NCI-H774 (cell line): ENCODE data around the gene PDF.
"Not testable (repeated sequence)": the region's sequence is repeated elsewhere in the genome, so short reads cannot be mapped to it uniquely, and the experiment has no call there.

Experiments
- DNase-seq: peaks from one replicate; lab custom pipeline; 2025; lab: John Stamatoyannopoulos, UW

The PDF gene

DNA sequence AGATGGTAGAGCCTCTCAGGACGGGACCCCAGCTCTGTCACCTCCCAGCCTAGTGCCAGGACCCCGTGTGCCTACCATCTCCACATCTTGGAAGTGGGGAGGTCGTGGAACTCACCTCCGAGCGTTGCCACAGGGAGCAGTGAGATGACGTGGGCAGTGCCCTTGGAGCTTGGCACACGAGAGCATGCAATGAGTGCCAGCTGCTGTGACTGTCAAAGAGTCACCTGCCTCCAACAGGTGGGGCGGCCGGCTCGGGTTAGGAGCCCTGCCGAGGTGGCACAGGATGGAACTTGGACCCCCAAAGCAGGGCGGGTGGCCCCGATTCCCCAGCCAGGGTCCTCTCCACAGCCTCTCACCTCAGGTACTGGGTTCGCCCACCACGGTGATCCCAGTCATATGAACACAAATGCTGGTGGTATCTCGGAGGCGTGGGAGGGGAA, 13.8 kb downstream of the PDF start:
- DNase-seq = no peak

DNA sequence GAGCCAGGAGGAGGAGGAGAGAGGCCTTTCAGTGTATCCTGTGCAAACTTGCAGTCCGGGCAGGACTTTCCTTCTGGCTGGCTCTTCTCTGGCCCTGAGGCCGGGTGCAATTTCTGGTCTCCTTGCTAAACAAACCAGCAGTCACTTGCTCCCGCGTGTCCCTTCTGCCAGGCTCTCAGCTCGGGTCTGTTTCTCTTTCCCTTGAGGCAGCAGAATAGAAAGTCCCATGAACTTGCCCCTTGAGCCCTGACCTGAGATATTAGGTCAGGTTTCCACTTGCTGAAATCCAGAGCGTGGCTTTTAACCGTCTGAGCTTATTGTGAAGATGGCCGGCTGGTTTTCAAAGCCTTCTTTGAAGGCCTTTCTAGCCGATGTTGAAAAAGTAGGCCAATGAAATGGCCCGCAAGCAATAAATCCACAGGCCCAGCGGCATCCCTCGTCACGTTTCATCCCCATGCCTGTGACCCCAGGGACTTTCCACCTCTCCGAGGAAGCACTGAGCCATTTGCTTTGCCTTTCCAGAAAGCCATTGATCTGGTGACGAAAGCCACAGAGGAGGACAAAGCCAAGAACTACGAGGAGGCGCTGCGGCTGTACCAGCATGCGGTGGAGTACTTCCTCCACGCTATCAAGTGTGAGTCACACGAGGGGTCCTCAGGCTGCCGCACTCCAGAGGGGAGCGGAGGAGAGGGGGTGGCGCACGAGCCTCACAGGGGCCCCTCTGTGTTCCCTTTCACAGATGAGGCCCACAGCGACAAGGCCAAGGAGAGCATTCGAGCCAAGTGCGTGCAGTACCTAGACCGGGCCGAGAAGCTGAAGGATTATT, 14.7 kb downstream of the PDF start:
- no peak for DNase-seq

DNA sequence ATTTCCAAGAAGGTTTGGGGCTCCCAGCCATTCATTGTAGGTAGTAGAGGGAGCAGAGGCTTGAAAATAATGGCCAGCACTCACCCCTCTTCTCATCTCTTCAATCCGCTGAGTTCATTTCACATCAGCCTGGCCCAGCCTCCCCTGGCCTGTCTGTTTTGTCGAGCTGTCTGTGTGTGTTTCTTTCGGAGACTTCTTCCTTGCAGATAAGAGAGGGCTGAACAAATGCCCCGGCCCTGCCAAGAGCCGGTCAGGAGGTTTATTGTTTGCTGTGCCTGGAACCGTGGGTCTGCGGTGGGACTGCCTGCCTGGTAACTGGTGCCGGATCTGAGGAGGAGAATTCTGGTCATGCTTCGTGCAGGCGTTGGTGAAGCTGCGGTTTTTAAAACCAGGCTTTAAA, 15.9 kb downstream of the PDF start:
- DNase-seq = no peak

DNA sequence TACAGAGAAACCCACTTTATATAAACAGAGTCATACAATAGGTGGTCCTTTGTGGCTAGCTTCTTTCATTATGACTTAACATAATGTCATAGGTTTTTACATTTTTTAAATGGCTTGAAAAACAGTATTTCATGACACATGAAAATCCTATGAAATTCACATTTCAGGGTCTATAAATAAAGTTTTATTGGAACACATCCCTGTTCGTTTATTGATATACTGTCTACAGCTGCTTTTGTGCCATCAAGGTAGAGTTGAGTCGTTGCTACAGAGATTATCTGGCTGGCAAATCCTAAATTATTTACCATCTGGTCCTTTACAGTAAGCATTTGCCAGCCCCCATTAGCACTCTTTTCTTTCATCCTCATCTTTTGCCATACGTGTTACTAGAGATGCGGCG, 16.9 kb downstream of the PDF start:
- no peak for DNase-seq

DNA sequence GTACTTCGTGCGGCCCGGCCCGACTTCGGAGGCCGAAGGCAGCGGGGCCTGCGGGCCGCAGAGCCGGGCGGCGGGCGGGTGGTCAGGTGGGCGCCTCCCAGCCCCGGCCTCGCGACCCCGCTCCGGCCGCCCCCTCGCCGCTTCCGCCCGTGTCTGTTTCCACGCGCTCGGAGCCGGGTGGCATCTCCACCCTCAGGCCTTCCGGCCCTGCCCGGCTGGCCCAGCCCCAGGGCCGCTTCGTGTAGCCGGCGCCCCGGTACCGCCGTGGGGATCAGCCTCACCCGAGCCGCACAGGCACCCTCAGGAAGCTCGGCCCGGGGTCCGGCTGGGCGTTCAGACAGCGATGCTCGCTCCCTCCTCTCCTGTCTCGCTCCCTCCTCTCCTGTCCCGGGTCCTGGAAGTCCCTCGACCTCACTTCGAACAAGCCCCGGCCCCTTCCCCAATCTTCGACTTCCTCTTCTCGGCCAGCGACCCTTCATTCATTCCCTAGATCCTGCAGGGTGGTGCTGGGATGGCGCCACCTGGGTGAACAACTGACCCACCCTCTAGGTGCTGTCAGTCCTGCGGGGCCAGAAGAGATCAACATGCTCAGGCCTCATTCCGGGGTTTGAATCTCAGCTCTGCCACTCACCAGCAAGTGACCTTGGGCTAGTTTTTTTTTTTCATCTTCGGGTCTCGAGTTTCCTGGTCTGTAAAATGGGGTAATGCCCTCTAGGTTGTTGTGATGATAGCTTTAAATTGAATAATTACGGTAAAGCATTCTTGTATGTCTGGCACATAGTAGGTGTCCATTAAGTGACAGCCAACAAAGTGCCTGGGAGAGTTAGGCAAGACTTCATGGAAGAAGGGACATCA, 18.6 kb downstream of the PDF start:
- no peak for DNase-seq

DNA sequence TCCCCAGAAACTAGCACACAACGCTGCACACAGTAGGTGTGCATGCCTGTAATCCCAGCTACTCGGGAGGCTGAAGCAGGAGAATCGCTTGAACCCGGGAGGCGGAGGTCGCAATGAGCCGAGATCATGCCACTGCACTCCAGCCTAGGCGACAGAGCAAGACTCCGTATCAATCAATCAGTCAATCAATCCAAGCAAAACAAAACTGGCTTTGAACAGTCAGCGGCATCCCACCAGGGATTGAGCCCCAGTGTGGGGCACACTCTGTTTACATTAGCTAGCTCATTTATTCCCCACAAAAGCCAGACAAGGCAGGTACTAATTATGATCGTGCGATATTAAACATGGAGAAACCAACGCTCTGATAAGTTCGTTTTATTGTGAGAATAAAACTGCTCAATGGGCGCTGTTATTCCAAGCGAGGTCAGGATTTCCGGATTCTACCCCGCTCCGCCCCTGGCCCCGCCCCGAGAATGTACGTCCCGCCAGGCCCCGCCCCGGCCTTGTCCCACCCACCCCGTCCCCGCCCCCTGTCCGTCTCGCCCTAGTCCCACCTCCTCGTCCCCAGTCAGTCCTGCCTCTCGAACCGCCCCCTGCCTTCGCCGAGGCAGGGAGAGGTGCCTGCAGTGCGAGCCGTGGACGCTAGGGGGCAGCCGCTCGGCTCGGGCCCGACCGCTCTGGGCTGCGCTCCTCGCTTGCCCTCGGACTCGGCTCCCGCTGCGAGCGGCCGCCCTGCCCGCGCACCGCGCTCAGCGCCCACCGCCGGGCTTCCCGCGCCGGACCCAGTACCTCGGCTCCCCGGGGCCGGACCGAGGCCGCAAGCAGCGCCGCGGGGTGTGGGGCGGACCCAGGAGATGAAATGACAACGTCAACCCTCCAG, 19.5 kb downstream of the PDF start, which contains the start of gene VPS4A:
Gene VPS4A (plus strand): TSS at position 698 of the 880 bp plus-strand sequence. CDS start 162 bp downstream, at position 860.
- DNase-seq = peak; percentile 76

DNA sequence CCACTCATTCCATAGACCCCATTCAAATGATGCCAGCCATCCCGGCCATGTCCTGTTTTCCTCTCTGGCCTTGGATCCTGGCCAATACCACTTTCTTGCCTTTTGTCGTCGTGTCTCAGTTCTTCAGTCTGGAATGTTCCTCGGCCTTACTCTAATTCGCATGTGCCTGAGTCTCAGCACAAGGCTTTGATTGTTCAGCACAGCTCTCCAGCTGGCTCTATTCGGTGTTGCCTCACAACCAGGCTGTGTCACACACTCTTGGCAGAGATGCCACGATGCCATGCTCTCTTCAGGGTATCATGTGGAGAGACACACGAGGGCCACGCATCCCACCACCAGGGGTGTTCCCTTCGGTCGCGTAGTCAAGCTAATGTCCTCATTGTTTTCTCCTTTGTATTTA, 21.1 kb downstream of the PDF start:
- DNase-seq = no peak

DNA sequence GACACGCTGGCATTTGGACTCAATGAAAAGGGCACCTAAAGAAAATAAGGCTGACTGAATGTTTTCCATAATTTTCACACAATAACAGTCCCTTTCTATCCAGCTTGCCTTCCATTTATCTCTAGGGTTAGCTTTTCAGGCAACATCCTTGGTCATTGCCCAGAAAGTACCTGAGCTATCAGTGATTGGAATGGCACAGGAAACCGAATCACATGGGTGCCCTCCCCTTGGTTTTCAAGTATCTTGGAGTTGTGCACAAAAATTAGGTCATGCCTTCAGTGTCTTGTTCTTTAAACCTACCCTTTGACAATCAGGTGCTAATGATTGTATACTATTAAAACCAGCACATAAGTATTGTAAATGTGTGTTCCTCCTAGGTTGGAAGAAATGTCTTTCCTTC, 22.5 kb downstream of the PDF start:
- DNase-seq = no peak

DNA sequence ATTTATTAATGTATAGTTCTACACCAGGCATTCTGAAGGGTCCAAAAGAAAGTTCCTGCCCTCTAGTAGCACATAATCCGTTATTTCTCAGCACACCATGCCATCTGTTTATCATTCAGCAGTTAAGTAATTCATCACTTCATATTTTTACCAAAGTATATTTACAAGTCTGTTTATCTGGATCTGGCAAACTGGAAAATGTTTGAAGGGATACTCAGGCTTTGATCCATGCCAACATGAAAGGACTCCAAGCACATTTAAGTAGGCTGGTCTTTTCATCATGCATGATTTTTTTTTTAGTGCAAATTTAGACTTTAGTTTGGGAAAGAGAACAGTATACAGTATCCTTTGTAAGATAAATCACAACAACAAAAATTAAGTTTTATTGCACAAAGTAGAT, 23.3 kb downstream of the PDF start:
- no peak for DNase-seq

DNA sequence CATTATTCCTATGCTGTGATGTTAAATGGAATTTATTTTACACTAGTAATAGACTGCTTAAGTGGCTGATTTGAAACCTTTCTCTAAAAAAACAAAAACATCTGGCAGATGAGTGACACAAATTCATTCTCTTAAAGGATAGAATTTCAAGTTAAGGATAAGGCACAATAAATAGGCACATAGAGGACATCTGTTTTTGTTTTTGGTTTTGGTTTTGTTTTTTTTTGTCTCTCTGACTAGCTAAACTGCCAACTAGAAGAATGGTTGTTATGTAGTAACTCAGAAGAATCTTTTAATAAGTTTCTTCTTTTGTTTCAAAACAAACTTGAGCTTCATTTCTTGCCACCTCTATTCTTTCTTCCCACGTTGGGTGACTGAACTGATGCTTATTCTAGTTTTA, 24.4 kb downstream of the PDF start:
- no peak for DNase-seq

DNA sequence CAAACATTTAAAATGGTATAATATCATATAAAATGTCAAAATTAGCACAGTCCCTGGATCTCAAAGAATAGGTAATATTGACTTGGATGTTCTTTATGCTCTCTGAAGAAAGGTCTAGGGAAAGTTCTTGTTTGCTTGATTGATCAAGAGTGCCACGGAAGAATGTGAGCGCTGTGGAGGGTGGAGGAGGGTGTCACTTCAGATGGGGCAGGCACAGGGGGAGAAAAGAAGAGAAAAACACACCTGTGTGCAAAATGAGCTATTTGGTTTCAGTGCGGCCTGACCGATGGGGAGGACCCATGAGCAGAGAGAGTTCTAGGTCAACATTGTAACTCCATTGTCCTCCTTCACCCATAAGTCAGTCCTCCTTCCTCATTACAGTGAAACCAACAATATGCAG, 28.1 kb downstream of the PDF start:
- DNase-seq = no peak

DNA sequence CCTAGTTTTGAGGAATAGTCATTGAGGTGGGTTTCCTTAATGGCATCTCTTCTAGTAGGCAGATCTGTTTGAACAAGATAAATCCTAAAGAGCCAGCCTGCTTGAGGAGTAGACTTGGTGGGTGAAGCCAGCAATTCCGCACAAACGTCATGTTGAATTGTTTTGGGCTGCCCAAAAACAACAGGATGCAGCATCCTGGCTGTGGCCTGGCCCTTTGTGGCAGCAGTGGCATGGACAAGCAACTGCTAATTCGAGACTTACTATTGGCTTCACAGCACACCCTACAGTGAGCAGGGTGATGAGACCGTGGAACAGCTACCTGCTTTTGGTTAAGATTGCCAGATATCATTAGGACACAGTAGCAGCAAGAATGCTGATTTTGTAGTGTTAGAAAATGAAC, 28.5 kb downstream of the PDF start:
- DNase-seq = no peak

DNA sequence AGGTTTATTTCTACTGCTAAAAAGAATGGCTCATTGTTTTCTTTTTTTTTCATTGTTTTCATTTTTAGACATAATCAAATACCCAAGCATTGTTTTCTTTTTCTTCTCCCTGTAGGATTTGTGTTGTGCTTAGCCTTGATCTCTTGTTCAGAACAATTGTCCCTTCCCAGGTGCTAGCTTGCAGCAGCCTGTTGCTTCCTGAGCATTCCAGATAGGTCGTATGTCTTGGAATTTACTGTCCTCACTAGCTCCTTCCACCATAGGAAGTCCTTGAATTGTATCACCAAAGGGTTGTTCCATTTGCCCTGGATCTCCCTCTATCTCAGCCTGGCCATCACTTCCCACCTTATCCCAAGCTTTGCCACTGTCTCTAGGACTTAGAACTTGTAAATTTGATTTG, 29.2 kb downstream of the PDF start:
- no peak for DNase-seq

DNA sequence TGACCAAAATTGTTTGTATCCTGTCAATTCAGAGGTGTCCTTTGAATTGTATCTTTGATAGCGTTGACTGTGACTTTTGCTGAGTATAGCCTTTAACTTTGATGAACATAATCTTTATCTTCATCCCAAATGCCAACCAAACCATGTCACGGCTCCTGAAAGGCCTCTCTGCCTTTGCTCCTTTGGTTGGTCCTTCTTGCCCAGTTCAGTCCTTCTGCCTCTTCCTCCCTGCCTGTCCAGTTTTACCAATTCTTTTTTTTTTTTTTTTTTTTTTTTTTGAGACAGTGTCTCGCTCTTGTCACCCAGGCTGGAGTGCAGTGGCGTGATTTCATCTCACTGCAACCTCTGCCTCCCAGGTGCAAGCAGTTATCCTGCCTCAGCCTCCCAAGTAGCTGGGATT, 32.1 kb downstream of the PDF start:
- no peak for DNase-seq

DNA sequence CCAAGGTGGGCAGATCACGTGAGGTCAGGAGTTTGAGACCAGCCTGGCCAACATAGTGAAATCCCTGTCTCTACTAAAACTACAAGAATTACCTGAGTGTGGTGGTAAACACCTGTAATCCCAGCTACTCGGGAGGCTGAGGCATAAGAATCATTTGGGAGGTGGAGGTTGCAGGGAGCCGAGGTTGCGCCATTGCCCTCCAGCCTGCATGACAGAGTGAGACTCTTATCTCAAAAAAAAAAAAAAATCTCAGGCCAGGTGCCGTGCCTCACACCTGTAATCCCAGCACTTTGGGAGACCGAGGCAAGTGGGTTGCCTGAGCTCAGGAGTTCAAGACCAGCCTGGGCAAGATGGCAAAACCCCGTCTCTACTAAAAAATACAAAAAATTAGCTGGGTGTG, 33.6 kb downstream of the PDF start:
- not testable (repeated sequence) for DNase-seq

DNA sequence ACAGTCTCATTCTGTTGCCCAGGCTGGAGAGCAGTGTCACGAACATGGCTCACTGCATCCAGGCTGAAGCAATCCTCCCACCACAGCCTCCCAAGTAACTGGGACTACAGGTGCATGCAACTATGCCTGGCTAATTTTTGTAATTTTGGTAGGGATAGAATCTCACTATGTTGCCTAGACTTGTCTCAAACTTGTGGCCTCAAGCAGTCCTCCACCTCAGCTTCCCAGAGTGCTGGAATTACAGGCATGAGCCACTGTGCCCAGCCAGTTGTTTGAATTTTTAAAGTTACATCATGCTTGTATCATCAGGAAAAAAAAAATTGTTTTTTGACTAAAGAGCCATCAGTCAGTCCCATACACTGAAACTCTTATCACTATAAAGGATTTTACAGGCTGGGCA, 36.3 kb downstream of the PDF start:
- DNase-seq = no peak

DNA sequence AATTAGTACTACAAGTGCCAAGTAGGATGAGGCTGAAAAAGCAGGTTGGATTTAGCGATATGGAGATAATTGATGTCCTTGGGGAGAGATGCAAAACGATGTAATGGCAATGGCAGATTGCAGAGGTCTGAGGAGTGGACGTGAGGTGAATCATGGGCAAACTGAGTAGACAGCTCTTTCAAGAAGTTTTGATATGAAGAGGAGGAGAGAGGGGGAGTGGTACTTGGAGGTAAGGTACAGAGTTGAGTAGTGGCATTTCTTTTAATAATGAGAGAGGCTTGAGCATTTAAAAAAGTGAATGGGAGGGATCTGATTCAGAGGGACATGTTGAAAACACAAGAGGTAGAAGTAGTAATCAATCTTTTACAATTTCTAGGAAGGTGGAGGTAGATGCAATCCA, 37.0 kb downstream of the PDF start:
- no peak for DNase-seq

DNA sequence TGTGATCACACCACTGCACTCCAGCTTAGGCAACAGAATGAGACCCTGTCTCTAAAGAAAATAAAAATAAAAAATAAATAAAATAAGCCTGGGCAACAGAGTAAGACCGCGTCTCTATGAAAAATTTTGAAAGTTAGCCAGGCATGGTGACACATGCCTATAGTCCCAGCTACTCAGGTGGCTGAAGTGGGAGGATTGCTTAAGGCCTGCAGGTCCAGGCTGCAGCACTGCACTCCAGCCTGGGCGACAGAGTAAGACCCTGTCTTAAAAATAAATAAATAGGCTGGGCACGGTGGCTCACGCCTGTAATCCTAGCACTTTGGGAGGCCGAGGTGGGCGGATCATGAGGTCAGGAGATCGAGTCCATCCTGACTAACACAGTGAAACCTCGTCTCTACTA, 38.7 kb downstream of the PDF start:
- DNase-seq = not testable (repeated sequence)

DNA sequence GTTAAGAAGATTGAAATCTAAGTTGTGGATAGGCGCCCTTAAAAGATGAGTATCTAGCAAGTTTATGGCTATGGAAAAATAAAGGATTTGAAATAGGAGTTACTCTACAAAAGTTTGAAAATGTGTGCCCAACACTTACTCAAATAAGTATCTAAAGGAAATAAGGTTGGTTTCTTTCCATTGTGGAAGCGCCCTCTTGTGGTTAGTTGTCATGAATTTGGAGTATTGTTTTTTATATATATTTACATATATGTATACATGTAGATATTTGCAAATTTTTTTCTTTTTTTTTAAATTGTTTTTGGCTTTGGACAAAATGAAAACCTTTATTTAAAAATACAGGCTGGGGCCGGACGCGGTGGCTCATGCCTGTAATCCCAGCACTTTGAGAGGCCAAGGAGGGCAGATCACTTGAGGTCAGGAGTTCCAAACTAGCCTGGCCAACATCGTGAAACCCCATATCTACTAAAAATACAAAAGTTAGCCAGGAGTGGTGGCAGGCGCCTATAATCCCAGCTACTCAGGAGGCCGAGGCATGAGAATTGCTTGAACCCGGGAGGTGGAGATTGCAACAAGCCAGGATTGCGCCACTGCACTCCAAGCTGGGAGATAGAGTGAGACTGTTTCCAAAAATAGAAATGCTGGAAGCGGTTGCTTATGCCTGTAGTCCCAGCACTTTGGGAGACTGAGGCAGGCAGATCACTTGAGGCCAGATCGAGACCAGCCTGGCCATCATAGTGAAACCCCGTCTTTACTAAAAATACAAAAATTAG, 43.3 kb downstream of the PDF start:
- DNase-seq = peak; percentile 5

DNA sequence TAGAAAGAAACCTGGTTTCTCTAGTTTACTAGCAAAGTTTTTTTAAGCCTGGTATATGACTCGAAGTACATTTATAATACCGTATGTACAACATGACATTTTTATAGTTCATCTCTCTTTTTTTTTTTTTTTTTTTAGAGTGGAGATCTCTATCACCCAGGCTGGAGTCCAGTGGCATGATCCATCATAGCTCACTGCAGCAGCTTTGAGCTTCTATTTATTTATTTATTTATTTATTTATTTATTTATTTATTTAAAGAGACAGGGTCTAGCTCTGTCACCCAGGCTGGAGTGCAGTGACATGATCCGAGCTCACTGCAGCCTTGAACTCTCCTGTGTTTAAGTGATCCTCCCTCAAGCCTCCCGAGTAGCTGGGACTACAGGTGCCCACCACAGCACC, 45.1 kb downstream of the PDF start:
- DNase-seq = no peak

DNA sequence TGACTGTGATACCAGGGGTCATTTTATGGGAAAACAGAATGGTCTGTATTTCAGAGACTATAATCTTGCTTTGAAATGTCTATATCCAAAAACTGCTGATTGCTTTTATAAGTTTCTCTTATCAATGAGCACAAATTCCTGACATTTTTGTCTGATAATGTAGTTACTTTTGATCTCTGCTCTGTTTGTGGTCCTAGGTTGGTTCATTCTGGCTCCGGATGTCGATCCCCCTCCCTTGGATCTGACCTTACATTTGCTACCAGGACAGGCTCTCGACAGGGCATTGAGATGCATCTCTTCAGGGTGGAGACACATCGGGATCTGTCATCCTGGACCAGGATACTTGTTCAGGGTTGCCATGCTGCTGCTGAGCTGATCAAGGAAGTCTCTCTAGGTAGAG, 46.5 kb downstream of the PDF start:
- DNase-seq = no peak
